Ishikawa (cell line): ENCODE data around the gene OCIAD2.

ENCODE experiments used
- CEBPB ChIP-seq: IDR thresholded peaks from 2 replicates; pipeline ENCODE4 v1.6.1; 2012
- CREB1 ChIP-seq: IDR thresholded peaks from 2 replicates; pipeline ENCODE4 v1.6.1; 2012; ENCODE audit warnings: low read depth
- EGR1 ChIP-seq: IDR thresholded peaks from 2 replicates; pipeline ENCODE4 v1.6.1; 2012
- EP300 ChIP-seq: IDR thresholded peaks from 2 replicates; pipeline ENCODE4 v1.6.1; 2012; ENCODE audit warnings: borderline replicate concordance
- FOXM1 ChIP-seq: IDR thresholded peaks from 2 replicates; pipeline ENCODE4 v1.6.1; 2012; ENCODE audit warnings: low read depth, borderline replicate concordance
- NFIC ChIP-seq: IDR thresholded peaks from 2 replicates; pipeline ENCODE4 v1.6.1; 2012
- RAD21 ChIP-seq: IDR thresholded peaks from 2 replicates; pipeline ENCODE4 v1.6.1; 2012; ENCODE audit warnings: low read depth
- REST ChIP-seq: IDR thresholded peaks from 2 replicates; pipeline ENCODE4 v1.6.1; 2012; ENCODE audit warnings: low read depth, mild to moderate bottlenecking
- TAF1 ChIP-seq: IDR thresholded peaks from 2 replicates; pipeline ENCODE4 v1.6.1; 2012; ENCODE audit warnings: low read depth, mild to moderate bottlenecking
- TCF12 ChIP-seq: IDR thresholded peaks from 2 replicates; pipeline ENCODE4 v1.6.1; 2012; ENCODE audit warnings: low read depth
- TEAD4 ChIP-seq: IDR thresholded peaks from 2 replicates; pipeline ENCODE4 v1.6.1; 2012
- YY1 ChIP-seq: IDR thresholded peaks from 2 replicates; pipeline ENCODE4 v1.6.1; 2012; ENCODE audit warnings: low read depth
- ZBTB7A ChIP-seq: IDR thresholded peaks from 2 replicates; pipeline ENCODE4 v1.6.1; 2012; ENCODE audit warnings: low read depth
- TF ChIP-seq, protein P1 (sequence below): IDR thresholded peaks from 2 replicates; pipeline ENCODE4 v1.6.1; 2012
- TF ChIP-seq, protein P2 (sequence below): IDR thresholded peaks from 2 replicates; pipeline ENCODE4 v1.6.1; 2012

Gene OCIAD2

GRCh38 chr4:48937033-48937432 lies 30.5 kb upstream of the OCIAD2 start:
- TF ChIP-seq TAF1 (no peak), RAD21 (no peak), EGR1 (no peak)
- TF ChIP-seq, protein P1, sequence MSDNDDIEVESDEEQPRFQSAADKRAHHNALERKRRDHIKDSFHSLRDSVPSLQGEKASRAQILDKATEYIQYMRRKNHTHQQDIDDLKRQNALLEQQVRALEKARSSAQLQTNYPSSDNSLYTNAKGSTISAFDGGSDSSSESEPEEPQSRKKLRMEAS = no peak

DNA sequence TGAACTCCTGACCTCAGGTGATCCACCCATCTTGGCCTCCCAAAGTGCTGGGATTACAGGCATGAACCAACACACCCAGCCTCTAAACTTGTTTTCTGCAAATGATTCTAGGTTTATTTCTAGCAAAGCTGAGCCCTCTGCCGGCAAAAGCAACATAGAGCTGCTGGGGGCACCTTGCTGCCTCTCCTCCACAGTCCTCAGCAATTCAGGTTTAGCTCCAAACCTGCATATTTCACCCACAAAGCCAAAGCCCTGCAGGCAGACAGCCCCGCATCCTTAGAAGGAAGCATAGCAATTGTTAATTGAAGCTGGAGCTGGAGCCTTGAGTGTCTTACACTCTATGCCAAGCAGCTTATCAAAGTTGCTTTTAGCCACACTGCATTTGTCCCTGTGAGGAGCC lies 24.9 kb upstream of the OCIAD2 start:
- TF ChIP-seq CEBPB (no peak), TEAD4 (no peak), CREB1 (no peak), ZBTB7A (no peak), EGR1 (no peak), RAD21 (no peak), YY1 (no peak)
- TF ChIP-seq, protein P1 = no peak

DNA sequence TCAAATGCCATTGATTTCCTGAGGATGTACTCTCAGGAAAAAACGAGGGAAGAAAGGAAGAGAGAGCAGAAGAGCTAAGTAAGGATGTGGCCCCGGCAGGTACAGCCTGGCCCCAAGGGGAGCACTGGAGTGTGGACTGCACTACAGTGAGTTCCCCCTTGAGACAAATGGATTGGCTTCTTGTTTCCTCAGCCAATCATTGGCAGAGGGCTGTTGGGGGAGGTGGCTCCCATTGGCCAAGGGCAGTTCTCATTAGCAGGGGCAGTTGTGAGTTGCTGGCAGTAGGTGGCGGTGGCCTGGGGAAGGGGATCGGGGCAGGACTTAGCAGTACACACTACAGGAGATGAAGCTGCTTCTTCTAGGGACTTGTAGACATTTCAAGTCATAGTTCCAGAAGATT lies 24.1 kb upstream of the OCIAD2 start:
- TF ChIP-seq RAD21 (no peak), TAF1 (no peak), EGR1 (no peak), EP300 (no peak), CEBPB (no peak), FOXM1 (no peak), NFIC (no peak)
- TF ChIP-seq, protein P1 = no peak

GRCh38 chr4:48924416-48924815 lies 17.8 kb upstream of the OCIAD2 start:
- TF ChIP-seq TAF1 = no peak
- TF ChIP-seq CEBPB = no peak
- no peak for TF ChIP-seq CREB1
- no peak for TF ChIP-seq RAD21
- no peak for TF ChIP-seq YY1

DNA sequence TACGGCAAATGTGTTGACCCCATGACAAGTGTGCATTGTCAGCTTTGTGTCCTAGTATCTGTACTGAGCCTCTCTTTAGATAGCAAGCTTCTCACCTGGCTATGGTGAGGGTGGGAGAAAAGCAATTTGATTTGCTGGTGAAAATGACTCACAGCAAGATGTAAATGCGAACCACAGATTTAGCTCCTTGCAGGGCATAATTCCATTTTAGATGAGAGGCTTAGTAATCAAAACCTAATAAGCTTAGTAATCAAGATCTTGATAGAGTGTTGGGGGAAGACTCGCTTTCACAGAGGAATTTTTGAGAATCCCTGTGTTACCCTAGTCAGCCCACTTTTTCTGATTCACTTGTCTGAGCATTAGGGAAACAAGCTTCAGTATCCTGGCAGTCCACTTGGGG lies 7.7 kb upstream of the OCIAD2 start:
- TF ChIP-seq TEAD4 = no peak
- TF ChIP-seq NFIC = no peak
- TF ChIP-seq TCF12 = no peak
- TF ChIP-seq, protein P1 = no peak
- TF ChIP-seq FOXM1 = no peak
- TF ChIP-seq RAD21 = no peak
- no peak for TF ChIP-seq YY1
- TF ChIP-seq EGR1 = no peak
- TF ChIP-seq TAF1 = no peak
- TF ChIP-seq EP300 = no peak
- TF ChIP-seq CEBPB = no peak
- TF ChIP-seq, protein P2, sequence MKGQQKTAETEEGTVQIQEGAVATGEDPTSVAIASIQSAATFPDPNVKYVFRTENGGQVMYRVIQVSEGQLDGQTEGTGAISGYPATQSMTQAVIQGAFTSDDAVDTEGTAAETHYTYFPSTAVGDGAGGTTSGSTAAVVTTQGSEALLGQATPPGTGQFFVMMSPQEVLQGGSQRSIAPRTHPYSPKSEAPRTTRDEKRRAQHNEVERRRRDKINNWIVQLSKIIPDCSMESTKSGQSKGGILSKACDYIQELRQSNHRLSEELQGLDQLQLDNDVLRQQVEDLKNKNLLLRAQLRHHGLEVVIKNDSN = no peak
- TF ChIP-seq CREB1 = no peak
- no peak for TF ChIP-seq ZBTB7A
- no peak for TF ChIP-seq REST

DNA sequence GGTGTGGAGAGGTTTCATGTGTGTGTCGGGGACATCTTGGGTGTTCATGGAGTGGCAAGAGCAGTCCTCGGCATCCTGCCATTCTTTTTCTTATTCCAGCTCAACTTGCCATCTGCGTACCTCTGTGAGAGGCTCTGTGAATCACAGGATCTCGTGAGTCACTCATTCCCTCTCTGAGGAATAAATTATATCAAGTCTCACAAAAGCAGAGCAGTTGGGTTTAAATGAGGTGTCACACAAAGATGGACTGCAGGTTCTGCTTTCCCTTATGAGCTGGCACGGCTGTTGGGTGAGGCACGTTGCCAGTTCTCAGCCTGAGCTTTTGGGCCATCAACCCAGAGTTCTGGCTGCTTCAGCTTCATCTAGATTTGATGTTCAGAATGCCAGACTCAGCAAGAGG lies 6.8 kb upstream of the OCIAD2 start:
- no peak for TF ChIP-seq CEBPB
- no peak for TF ChIP-seq FOXM1
- no peak for TF ChIP-seq EP300
- TF ChIP-seq, protein P2 = no peak
- no peak for TF ChIP-seq NFIC
- TF ChIP-seq REST = no peak
- TF ChIP-seq TAF1 = no peak
- no peak for TF ChIP-seq EGR1
- no peak for TF ChIP-seq CREB1

DNA sequence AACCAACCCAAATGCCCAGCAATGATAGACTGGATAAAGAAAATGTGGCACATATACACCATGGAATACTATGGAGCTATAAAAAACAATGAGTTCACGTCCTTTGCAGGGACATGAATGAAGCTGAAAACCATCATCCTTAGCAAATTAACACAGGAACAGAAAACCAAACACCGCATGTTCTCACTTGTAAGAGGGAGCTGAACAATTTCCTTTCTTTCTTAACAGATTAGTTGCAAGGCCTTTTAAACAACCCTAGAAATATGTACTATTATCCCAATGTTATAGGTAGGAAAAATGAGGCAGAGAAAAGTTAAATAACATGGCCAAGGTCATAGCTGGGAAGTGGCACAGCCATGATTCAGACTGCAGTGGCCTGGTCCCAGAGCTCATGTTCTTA lies 5.8 kb upstream of the OCIAD2 start:
- TF ChIP-seq, protein P1 = no peak
- no peak for TF ChIP-seq EGR1
- TF ChIP-seq CEBPB = no peak
- TF ChIP-seq TEAD4 = no peak
- no peak for TF ChIP-seq TAF1
- TF ChIP-seq FOXM1 = no peak
